NCI-H1417 treated with DMSO at 0.1 percent for 48 hours (cell line): ENCODE results near the gene USP6NL.

Experiments
- DNase-seq: peaks from one replicate; lab custom pipeline; 2025; lab: John Stamatoyannopoulos, UW

Gene USP6NL

GRCh38 chr10:11415095-11415494, 196.4 kb downstream of the USP6NL start:
- no peak for DNase-seq

- DNase-seq: no peak
Observed at GRCh38 chr10:11414314-11415038, 197.0 kb downstream of the USP6NL start.

- DNase-seq: no peak
Observed at GRCh38 chr10:11411926-11412545, 199.4 kb downstream of the USP6NL start.

- no peak for DNase-seq
Observed at GRCh38 chr10:11409357-11409756, 202.1 kb downstream of the USP6NL start.

- no peak for DNase-seq
Observed at GRCh38 chr10:11407939-11408338, 203.5 kb downstream of the USP6NL start.

- DNase-seq: no peak
Observed at GRCh38 chr10:11406746-11407145, 204.7 kb downstream of the USP6NL start.

GRCh38 chr10:11404901-11405300, 206.5 kb downstream of the USP6NL start:
- DNase-seq: no peak
